DMS 273 (cell line): ENCODE results near the gene LYPD4.

Experiments used
- DNase-seq: peaks from one replicate; lab custom pipeline; 2025; ENCODE audit not compliant: unreplicated experiment; lab: John Stamatoyannopoulos, UW

Gene LYPD4, protein sequence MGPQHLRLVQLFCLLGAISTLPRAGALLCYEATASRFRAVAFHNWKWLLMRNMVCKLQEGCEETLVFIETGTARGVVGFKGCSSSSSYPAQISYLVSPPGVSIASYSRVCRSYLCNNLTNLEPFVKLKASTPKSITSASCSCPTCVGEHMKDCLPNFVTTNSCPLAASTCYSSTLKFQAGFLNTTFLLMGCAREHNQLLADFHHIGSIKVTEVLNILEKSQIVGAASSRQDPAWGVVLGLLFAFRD

DNA sequence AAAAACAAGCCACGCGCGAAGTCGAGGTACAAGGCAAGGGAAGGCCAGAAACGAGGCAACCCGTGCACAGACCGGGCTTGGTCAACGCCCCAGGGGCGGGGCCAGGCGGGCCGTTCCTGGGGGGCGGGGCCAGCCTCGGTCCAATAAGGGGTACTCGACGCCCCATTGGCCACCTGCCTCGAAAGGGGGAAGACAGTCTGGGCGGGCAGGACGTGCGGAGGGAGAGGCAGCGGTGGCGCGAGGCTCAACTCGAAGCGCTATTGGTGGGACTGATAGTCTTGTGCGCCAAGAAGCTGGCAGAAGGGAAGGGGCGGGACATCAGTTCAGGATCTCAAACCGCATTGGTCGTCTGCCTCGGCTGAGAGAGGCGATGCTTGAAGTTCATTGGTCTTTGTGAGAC, at the start of gene LYPD4:
TSS of gene LYPD4 (minus strand) at position 83 of the 400 bp plus-strand sequence. CDS start 5,398 bp downstream, outside the sequence.
- DNase-seq = peak; percentile 41

DNA sequence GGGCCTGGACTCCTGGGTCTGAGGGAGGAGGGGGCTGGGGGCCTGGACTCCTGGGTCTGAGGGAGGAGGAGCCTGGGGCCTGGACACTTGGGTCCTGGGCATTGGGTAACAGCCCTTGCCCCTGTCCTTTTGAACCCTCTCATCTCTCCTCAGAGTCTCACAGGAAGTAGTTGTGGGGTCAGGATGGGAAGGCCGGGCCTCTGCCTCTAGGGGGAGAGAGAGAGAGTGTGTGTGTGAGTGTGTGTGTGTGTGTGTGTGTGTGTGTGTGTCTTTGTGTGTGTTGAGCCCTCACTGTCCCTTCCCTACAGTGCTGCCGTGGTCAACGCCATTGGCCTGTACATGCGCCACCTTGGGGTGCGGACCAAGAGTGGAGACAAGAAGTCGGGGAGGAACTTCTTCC, 49.4 kb upstream of the LYPD4 start:
- peak; percentile 42 for DNase-seq

DNA sequence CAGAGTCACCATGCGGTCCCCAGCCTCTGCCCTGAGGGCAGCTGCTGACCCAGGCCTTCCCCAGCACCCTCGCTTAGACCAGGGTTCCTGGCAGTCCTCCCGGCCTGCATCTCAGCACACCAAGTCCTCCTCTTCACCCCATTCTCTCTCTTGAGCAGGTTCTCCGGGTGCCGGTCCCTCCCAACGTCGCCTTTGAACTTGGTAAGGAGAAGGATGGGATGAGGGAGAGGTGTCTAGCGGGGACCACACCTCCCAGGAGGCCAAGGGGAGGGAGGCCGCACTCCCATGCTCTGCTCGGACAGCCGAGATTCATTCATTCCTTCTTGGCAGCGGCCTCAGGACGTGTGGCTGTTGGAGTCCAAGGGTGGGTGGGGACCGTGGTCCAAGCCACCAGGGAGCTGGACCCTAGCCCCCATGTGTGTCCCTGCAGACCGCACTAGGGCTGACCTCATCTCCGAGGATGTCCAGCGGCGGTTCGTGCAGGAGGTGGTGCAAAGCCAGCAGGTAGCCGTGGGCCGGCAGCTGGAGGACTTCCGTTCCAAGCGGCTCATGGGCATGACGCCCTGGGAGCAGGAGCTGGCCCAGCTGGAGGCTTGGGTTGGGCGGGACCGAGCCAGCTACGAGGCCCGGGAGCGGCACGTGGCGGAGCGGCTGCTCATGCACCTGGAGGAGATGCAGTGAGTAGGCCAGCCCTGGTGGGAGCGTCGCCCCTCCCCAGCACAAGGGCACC, 47.9 kb upstream of the LYPD4 start:
- peak; percentile 39 for DNase-seq

DNA sequence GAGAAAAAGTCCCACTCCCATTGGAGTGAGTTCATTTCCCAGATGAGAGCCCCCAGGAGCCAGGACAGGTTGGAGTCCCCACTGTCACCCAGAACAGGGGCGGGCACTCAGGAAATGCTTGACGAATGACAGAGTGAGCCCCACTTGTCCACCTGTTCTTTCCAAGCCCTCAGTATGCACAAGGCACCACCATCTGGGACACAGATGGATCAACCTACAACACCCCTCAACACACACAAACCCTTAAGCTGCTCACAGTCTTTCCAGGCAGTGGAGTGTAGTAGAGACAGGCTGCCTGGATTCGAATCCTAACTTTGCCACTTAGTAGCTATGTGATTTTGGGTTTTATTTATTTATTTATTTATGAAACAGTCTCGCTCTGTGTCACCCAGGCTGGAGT, 46.5 kb upstream of the LYPD4 start:
- DNase-seq = peak; percentile 53

DNA sequence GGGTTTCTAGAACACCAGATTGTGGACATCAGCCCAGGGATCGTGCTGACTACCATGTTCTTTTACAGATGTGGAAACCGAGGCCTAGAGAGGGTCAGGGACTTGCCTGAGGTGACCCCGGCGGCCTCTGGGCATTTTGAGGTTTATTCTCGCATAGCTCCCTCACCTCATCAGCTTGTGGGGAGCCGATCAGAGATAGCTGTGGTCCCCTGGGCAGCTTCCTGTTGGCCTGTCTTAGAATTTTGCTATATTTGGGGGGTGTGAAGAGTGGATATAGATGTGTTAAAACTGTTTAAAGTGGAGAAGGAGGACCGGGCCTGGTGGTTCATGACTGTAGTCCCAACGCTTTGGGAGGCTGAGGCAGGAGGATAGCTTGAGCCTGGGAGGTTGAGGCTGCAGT, 45.4 kb upstream of the LYPD4 start:
- no peak for DNase-seq

DNA sequence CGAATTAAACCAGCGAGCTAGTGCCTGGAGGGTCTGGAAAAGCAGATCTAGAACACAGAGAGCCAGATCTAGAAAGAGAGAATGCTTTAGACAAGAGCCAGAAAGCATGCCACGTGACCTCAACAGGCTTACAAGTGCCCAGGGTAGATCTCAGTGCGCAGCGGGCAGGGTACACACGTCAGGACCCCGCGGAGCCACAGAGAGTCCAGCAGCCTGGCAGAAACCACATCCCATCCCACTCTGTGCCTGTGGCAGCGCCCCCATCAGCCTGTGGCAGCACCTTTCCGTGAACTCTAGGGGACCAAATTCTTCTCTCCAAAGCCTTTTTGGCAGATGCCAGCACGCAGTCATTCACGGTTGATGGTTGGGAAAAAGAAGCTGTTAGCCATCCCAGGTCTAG, 44.4 kb upstream of the LYPD4 start:
- DNase-seq = no peak

DNA sequence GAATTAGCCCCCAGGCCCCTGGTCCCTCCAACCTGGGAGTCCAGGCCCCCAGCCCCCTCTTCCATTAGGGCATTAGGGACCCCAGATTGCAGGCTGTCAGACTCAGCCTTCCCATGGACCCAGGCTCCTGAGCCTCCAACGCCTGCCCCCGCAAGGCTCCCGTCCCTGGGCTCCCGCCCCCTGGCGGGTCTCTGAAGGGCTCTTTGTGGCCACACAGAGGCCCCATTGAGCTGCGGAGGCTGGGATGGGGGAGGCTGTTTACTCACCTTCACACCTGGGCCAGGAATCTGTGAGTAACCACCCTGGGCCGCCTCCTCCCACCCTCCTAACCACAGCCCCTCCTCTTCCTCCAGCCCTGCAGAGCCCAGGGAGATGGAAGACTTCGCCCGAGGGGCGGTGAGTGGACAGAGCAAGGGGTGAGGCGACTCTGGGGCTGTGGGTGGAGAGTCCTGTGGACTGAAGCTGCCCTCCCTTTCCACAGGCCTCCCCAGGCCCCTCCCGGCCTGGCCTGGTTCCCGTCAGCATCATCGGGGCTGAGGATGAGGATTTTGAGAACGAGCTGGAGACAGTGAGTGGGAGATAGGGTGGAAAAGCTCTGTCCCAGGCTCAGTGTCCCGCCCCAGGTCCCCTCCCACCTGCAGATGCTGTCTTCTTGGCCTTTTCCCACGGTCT, 43.4 kb upstream of the LYPD4 start:
- DNase-seq = no peak

DNA sequence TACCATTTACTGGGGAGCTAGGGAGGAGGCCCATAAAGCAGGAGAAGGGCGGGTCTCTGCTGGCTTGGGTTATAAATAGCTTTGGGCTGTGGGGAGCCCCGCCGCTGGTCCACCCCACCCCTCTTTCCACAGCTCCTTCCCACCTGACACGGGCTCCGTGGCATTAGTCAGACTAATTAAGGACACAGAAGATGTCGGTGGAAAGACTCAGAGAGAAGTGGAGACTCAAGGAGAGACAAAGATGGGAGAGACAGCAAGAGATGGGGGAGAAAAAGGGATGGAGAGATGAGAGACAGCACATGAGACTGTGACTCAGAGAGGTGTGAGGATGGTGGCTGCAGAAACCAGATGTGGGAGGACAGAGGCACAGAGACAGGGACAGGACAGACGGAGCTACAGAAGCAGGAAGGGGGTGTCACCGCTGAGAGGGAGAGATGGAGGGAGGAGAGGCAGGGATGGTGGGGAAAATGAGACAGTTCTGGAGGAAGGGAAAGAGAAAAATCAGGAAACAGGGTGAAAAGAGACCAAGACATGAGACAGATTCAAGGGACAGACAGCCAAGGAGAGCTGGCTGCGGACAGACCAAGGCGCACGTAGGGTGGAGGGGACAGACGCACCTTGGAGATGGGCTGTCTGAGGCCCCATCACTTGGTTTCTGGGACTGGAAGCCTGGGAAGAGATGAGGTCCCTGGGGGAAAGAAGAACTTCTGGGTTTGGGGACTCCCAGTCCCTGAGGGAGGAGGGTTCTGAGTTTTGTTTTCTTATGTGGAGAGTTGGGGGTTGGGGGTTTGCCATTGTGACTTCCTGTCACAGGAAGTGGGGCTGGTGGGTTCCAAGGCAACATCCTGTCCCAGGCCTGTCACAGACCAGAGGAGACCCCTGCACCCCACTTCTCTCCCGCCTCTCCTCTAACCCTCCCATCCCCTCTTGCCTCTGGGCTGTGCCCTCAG, 42.6 kb upstream of the LYPD4 start:
- DNase-seq = no peak

DNA sequence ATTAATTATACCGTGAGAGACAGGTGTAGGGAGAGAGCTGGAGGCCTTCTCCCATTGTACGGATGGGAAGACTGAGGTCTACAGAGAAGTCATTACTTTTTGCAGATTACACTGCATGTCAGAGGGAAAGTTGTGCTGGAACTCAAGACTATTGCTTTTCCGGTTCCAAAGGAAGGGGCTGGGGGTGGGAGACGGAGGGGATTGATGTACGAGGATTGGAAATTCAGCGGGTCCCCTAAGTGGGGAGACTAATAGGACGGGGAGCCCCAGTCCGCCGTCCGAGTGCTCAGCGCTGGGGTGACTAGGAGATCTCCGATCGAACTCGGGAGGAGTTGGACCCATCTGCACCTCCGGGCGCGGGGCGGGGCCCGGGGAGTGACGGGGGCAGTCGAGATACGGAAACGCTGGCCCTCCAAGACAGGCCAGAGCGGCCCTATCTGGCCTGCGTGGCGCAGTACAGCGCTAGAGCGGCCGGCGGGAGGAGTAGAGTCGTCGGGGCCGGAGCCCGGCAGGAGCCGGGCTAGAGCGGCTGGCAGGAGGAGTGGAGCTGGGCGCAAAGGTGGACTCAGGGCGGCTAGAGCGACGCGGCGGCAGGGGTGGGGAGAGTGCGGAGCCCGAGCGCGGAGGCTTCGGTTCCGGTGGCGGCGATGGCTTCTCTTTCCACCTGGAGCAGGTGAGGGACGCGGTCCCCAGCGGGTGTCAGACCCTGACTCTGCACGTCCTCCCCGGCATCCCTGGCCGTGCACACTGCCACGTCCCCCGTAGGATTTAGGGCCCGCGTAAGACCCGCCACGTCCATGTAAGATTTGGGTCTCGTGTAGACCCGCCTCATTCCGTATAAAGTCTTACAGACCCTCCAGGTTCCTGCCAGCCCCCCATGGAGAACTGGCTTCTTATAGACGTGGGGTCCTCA, 39.6 kb upstream of the LYPD4 start:
- peak; percentile 99 for DNase-seq

DNA sequence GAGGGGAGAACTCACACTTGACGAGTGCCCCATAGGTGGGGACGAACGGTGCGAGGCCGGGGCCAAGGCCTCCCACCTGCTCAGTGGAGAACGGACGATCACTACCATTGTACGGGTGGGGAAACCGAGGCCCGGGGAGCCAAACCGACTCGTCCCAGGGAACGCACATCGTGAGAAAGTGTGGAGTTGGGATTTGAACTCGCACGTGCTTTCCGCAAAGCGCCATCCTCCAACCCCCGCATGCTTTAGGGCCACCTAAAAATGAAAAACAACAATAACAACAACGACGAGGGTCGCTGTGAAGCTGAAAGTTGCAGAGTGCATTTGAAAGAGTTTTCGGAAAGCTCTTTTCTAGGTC, 39.0 kb upstream of the LYPD4 start:
- no peak for DNase-seq

DNA sequence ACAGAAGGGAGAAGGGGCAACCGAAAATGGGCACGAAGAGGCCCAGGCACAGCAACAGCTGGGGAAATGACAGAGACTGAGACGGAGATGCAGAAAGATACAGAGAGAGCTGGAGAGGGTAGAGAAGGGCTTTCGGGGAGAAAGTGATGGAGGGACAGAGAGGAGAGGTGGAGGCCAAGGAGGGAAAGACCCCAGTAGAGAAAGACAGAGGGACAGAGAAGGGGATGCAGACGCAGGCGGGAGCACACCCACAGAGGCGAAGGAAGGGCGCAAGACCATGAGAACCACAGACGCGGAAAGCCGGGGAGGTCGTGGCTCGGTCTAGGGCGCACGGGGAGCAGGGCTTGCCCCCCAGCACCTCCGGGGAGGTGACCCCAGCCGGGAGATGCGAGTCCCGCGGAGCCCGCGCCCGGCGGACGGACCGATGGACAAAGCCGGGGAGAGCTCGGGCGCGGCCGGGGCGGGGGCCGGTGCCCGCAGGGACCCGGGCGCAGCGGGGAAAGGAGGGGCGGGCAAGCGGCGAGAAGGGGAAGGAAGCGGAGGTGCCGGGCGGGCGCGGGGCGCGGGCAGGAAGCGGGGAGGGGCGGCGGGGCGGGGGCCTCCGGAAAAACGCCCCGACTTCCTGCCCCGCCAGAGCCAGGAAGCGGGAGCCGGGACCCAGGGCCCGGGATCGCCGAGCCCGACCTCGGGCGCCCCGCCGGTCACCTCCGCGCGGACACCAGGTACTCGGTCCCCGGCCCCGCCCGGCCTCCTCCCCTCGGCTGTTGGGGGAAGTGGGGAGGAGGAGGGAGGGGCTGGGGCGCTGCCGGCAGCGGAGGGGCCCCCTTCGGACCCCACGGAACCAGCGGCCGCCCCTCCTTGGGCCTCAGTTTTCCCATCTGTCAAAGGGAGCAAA, 38.3 kb upstream of the LYPD4 start, which contains the start of gene ARHGEF1:
TSS of gene ARHGEF1 (plus strand) at position 617 of the 895 bp plus-strand sequence. CDS start 4,899 bp downstream, outside the sequence.
- peak; percentile 71 for DNase-seq

DNA sequence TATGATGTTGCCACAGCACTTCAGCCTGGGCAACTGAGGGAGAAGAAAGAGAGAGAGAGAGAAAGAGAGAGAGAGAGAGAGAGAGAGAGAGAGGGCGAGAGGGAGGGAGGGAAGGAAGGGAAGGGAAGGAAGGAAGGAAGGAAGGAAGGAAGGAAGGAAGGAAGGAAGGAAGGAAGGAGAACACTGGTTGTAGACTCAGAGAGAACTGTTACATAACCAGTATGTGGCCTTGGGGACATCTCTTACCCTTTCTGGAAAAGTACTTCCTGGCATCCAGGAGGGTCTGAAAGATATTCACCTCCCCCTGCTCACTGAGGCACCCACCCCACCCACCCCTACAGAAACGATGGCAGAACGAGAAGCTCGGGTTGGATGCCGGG, 35.8 kb upstream of the LYPD4 start:
- DNase-seq = no peak

DNA sequence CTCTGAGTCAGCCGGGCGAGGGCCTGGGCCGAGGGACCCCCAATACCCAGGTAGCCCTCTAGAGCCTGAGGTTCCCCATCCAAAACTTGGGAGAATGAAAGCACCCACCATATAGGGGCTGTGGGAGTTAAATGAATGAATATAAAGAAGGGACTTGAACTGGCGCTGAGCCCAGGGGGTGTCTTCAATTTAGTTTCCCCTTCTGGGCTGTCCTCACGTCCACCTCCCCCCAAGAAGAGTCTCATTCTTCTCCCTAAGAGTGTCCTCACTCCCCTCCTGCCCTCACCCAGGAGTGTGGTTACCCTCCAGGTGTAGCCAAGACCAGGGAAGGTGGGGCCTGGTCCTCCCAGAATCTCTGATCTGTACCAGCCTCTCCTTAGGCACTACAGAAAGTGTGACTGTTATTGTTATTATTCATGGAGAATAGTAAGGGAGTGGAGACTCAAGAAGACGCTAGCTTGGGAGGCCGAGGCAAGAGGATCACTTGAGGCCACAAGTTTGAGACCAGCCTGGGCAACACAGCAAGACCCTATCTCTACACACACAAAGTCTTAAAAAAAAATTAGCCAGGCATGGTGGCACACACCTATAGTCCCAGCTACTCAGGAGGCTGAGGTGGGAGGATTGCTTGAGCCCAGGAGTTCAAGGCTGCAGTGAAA, 35.3 kb upstream of the LYPD4 start:
- no peak for DNase-seq

DNA sequence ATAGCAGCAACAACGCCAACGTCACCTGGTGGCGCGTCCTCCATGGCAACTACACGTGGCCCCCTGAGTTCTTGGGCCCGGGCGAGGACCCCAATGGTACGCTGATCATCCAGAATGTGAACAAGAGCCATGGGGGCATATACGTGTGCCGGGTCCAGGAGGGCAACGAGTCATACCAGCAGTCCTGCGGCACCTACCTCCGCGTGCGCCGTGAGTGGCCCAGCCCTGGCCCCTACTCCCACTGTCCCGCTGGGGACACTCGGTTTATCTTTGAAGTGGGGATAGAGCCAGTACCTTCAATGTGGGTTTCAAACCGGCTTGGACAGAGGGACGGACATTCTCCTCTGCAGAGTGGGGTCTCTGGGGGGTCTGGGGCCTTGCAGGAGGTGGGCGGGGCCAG, 34.6 kb upstream of the LYPD4 start:
- no peak for DNase-seq

DNA sequence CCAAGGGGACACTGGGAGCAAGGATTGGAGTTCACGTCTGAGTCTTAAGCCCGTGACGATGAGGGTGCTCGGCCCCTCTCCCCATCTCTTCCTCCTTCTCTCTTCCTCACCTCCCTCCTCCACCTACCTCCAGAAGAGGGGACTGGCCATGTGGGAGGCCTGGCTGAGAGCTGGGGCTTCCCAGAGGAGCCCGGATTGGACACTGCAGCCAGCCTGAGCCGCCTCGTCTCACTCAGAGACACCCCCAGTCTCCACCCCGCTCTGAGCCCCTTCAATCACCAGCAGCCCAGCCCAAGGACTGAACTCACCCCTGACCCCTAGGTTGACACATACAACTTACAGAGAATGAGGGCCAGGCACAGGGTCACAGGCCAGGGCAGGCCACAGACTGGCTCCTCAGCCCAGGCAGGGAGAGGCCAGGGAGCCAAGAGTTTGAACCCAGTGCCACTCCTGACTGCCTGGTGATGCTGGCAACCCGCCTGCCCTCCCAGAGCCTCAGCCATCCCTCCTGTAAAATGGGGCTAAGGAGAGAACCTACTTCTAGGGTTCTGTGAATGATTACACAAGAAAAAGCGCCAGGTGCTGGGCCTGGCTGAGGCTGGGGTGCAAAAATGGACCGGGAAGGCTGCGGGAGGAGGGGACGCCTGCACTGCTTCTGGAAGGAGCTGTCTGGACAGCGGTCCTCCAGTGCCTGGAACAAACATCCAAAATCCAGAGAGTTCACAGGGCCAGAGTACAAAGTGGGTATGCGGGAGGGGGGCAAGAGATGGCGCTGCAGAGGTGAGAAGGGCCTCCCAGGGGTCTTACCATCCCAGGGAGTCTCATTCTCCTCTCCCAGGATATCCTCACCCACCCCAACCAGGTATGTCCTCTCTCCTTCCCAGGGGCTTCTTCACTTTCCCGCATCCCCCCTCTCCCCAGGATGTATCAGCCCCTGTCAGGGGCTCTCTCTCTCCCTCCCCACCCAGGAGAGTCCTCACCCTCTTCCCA, 33.7 kb upstream of the LYPD4 start:
- no peak for DNase-seq

DNA sequence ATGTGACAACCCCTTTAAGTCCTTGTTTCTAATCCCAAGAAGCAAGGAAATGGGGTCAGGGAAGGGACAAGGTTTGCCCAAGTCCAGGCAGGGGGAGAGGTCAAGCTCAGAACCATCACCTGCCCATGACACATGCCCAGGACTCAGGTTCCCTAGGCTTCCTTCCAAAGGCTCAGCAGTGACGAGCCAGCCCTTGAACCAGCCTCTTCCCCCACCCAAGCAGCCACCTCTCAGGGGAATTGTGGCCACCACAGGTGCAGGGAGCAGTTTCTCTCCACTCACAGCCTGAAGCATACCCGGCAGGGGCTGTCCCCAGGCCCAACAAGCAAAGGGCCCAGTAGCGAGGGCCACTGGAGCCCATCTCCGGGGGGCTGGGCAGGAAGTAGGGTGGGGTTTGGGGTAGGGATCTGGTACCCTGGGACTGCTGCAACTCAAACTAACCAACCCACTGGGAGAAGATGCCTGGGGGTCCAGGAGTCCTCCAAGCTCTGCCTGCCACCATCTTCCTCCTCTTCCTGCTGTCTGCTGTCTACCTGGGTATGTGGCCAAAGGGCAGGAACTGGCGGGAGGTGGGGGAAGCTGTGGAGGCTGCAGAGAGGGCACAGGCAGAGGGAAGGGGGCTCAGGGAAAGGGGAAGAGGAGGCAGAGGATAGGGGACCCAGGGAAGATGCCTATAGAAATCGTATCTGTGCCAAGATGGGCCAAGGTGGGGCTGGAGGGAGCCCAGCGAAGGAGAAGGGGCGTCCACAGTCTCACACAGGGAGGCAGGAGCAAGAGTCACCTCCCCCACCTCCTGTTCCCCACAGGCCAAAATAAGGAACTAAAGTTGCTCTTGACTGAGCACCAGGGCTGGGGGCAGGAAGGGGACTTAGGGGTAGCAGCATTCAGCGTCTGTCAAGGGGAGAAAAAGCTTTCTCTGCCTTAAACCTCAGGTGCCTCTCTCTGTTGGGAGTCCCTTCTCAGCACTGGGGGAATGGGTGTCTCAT, 32.7 kb upstream of the LYPD4 start, which contains the start of gene CD79A:
TSS of gene CD79A (plus strand) at position 433 of the 986 bp plus-strand sequence. CDS start at position 459, 26 bp downstream.
- no peak for DNase-seq
